NCI-H526 (cell line): ENCODE data around the gene LRRC8D.

ENCODE experiments used
- DNase-seq, 2 experiments: peaks; one replicate each; lab custom pipeline; 2025; lab: John Stamatoyannopoulos, UW

LRRC8D gene

DNA sequence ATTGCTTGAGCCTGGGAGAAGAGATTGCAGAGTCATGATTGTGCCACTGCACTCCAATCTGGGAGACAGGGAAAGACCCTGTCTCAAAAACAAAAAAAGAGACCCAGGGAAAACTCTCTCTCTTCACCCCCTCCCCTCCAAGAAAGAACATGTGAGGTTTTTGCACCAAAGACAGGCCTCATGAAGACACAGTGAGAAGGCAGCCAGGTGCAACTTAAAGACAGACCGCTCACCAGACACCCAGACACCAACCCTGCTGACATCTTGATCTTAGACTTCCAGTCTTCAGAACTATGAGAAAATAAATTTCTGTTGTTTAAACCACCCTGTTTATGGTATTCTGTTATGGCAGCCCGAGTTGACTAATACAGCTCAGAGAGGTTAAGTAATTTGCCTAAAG is 13.3 kb upstream of the LRRC8D start:
- DNase-seq = no peak

DNA sequence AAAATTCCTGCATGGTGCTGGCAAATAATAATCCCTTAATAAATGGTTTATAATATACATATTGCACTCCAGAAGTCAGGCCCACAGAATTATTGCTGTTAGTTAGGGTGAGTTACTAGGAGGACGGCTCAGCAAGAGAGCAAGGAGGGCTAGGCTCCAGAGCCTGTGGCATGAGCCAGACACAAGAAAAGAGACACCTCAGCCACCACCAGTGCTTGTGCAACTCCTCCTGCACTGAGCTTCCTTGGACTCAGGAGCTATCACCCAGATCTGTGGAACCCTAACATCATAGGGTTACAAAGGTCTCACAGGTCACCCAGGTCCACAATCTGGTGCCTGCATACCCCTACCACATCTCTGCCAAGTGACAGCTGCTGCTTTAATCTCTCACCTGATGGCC is 12.8 kb upstream of the LRRC8D start:
- no peak for DNase-seq

DNA sequence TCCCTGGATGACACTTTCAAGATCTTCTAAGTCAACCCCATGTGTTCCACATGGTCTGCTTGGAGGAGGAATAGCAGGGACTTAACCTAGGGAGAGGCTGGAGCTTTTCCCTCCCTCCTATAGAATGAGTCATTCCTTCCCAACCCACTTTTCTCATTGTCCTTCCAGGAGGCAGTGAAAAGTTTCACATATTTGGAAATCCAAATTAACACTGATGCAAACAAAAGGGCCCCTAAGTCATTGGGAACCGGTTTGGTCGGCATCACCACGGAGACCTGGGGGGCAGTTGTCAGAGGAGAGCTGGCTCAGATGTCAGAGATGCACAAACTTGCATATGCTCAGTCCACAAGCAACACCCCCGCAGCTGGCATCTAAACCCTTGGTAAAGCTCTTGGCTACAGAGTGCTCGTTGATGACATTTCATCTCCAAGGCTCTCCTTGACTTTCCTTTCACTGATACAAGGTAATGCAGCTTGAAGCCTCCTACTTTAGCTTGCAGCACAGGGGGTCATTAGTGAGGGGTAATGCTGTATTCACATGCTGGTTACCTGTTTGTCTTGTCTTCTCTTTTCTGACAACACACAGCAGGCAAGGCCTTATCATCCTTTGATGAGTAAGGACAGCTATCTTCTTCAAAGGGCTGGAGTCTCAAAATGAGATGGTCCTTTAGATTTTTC is 12.3 kb upstream of the LRRC8D start:
- no peak for DNase-seq

DNA sequence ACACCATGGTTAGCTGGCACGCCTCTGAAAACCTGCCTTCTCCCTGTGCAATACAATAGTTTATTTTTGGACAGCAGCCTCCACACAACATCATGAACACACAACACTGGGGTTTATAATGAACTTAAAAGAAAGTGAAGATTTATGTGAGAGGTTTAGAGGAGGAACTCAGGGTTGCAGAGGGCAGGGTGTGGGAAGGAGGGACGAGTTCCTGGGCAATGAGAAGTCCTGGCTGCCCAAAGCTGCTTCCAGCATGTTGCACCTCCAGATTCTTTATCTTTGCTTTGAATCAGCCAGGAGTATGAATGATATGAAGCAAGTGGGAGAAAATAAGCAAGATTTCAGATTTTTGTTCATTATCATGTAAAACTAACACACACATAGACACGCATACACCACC is 11.3 kb upstream of the LRRC8D start:
- DNase-seq = no peak

DNA sequence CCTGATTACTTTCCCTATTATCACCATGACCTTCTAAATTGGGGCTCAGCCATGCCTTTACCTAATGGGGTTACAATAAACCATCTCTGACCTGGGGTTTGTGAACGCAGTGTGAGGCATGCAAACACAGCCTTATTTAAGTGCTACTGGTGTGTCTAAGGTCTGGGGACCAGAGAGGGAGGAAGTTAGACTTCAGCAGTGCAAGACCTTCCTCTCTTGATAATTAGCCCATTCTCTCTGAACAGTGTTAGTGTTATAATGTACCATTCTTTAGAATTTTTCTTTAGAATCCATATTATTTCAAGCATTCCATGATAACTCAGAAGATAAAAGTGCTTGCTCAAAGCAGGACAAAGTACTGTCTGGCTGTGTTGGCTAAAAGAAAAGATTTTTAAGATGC is 10.5 kb upstream of the LRRC8D start:
- no peak for DNase-seq

DNA sequence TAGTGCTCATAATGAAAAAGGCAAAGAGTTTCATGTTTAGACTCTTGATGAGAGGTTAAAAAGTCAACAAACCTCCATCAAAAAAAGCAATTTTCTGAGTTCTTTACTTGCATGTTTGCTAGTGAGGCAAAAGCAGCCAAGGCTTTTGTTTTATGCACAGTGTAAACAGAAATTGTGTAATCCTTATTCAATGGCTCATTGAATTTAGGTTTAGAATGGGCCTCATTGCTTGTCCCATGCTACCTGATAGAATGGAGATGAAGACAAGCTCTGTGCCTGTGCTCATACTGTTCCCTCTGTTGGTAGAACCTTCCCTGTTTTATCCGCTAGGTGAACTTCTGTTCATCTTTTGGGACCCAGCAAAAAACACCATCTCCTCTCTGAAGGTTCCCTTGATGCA is 10.0 kb upstream of the LRRC8D start:
- DNase-seq = no peak

DNA sequence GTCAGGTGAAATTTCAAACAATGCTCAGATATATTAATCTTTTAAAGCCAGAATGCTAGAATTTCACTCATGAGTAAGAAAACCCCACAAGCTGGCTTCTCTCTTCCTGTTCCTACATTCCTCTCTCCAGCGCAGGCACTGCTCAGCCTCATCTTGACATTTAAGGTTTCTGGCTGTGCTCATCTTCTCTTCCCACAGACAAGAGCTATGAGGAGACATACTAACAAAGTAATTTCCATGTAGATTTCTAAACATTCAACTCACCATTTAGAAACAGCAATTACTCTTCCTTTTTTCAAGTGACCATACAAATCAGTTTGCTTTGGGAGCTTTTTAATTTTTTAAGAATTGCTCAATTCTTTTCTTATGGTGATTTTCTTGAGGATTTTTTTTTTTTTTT is 7.8 kb upstream of the LRRC8D start:
- DNase-seq = no peak

DNA sequence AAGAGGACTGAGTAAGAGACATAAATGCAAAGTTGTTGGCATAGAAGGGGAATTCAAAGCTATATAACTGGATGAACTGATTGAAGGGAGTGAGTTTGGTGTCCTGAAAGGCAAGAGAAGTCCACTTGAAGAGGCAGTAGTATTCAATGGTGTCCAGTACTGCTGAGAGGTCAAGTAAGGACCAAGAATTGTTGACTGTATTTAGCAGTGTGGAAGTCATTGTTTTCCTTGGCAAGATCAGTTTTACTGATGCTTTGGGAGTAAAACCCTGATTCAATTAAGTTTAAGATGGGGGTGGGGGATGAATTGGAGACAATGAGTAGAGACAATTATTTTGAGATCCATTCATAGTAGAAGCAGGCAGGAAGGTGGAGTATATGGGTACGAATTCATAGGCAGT is 5.8 kb upstream of the LRRC8D start:
- no peak for DNase-seq

DNA sequence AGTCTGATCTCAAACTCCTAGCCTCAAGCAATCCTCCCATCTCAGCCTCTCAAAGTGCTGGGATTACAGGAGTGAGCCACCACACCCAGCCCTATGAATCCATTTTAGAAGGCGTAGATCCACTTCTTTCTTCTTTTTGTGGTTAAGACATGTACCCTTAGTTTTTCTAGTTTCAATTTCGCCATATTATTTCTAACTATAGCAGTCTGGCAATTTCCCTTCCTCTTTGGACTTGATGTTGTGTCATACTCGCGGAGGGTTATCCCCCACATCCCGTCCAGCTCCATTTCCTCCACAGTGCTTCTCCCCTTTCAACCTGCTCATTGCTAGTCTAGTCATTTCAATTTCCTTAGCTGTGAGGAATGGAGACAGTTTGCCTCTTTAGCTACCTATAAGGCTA is 5.2 kb upstream of the LRRC8D start:
- DNase-seq = no peak

DNA sequence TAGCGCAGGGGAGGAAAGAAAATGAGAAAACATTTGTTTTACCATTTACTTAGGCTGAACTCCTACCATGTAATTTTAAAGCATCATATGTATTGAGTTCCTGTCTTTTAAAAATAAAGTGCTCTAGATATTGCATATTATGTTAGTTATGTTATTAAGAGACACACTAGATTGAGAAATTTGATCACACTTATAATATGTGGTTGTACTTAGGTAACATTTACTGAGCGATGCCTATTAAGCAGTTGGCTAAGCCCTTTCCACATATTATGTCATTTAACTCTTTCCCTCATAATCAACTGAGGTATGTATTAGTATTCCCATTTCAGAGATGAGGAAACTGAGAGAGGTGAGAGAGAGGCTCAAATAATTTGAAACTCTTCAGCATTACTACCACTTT is 4.5 kb upstream of the LRRC8D start:
- no peak for DNase-seq

DNA sequence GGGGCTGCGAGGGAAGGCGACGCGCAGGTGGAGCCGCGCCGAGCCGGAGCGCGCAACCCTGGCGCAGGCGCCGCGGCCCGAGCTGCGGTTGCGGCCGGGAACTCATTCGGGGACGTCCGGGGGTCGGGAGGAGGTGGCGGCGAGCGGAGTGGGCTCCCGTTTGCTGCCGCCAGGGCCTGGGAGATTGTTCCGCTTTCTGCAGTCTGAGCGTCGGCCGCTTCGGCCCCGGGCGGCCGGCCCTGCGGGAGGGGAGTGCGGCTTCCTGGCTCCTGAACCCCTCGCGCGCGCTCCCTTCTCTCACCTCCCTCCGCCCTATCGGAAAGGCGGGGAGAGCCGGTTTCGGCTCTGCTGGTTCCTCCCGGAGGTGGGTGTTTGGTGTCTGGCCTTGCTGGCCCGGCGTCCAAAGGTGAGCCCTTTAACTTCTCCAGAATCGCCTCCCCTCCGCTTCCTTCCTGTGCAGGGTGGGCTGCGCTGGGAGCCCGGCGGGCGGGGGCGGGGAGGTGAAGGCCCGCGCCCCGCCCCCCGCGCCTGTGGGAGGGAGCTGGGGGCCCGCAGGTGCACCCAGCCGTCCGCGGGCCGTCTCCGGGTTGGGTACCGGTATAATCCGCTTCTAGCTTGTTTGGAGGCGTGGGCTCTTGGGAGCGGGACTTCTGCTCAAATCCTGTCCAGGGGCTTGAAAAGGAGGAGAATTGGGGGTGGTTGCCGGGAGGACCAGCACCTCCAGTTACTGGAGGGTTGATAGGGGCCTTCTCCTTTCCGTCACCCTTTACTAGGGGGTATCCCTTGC is 683 bp downstream of the LRRC8D start:
- peak; percentile 75 to 90 for DNase-seq

DNA sequence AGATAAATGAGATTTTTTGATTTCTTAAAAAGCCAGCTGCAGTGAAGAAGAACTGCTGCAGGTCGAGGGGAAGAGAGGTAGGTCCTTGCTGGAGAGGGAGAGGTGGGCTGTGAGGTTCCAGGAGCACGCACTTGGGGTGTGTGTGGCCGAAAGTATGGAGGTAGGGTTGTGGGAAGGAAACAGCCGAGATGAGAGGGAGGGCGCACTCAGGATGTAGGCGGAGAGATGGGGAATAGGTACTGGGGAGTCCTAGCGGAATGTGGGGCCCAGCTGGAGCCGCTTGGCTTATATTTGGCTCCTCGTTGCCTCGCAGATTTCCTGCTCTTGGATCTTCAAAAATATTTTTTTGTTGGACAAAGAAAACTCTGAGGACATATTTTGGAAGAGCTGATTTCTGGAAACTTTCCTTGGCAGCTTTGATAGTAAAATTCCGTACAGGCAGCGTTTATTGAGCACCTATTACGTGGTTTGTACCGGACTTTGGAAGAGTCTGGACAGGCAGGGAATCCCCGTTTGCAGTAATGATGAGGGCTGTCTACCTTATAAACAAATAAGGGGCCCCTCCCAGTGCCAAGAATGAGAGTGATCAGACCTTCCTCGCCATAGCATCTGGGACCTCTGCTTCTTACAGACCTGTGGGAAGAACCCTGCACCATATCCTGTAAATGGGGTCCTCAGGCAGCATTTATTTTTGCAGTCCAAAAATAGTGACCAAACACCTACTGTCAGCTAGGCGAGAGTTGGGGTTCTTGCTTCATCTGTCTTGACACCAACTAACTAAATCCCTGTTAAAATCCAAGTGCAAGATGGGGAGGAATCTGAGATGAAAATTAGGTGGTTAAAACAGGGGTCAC is 1.5 kb downstream of the LRRC8D start:
- DNase-seq = peak in 1 of 2 experiments; percentile 53

DNA sequence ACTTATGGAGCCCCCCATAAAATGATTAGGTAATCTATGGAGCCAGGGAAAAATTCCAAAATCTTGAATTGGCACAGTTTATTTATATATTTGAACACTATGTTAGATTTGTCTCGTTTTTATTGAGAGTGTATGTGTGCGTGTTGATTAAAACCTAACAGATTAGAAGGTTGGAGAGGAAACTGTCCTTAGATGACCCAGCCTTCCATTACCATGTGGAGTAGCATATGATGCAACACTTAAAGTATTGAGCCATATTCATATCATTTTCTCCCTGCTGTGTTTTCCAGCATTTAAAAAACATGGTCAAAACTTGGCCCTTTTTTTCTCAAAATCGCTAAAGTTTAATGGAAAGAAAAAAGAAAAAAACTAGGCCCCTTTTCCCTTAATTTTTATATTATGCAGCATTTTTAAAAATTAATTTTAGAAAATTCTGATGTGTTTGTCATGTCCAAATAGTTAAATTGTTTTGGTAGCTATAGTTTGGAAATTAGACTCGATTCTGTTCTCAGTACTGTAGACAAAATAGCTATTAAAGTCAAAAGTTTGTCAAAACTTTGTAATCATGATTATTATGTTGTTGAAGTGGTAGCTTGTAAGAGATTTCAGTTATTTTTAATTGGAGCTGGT is 2.3 kb downstream of the LRRC8D start:
- DNase-seq = peak in 1 of 2 experiments; percentile 13

DNA sequence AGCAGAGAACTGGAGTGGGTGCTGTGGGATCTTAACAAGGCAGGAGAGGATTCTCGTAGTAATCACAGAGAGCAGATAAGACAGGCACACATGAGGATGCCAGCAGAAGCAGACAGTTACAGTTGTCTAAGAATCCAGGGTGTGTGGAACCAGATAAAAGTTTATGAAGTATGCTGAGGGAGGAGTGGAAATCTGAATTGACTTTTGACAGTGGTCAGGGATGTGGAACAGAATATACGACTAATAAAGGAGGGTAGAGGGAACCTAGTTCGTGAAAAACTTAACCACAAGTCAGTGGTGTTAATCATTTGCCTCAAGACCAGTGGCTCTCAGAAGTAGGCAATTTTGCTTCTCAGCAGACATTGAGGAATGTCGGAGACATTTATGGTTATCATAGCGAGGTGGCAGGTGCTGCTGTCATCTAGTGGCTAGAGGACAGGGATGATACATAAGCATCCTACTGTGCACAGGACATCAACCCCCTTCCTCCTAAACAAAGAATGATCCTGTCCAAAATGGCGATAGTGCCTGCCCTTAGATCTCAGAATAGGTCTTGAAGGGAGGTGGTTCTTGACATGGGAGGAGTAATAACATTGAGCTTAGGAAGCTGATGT is 3.0 kb downstream of the LRRC8D start:
- peak in 1 of 2 experiments; percentile 19 for DNase-seq

DNA sequence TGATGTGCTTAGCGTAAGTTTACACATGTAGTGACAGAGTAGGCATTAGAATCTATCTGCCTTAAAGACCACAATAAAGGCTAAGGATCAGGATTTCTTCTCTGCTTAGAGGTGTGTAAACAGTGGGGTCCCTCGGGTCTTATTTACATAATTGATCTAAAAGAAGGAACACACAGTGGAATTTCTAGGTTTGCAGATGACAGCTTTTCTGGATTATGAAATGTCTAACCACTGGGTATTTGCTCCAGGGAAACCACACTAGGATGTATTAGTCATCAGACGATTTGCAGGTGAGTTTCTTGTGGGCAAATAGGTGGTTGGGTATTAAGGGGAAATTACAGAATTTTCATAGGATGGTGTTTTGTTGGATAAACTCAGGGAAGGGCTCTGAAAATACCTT is 5.8 kb downstream of the LRRC8D start:
- no peak for DNase-seq

DNA sequence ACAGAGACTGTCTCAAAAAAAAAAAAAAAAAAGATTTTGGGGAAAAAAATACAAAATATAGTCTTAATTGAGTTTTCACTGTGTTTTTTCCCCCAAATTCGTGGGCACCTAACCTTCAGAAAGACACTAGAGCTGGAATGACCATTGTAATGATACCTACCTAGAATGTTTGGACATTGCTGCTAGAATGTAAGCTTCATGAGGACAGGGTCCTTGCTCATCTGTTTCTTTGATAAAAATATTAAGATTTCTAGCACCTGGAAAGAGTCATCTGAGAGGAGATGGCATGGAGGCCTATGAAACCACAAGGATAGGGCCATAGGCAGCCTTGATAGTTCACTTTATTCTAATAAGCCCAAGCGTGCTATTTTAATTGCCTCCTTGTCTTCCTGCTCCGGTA is 6.5 kb downstream of the LRRC8D start:
- DNase-seq = no peak

DNA sequence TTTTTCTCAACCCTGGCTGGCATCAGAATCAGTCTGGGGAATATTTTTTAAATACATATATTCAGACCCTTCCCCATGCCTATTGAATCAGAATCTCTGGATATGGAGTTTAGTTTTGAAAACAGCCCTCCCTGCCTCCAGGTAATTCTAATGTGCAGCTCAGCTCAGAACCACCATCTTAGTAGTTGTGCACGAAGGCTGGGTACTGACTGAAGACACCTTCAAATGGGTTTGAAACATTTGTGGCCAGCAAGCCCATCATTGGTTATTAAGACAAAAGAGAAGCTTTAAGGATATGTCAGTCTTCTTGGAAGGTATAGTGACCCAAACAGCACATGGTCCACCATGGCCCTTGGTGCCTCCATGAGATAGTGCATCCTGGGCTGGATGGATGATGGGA is 7.1 kb downstream of the LRRC8D start:
- no peak for DNase-seq

DNA sequence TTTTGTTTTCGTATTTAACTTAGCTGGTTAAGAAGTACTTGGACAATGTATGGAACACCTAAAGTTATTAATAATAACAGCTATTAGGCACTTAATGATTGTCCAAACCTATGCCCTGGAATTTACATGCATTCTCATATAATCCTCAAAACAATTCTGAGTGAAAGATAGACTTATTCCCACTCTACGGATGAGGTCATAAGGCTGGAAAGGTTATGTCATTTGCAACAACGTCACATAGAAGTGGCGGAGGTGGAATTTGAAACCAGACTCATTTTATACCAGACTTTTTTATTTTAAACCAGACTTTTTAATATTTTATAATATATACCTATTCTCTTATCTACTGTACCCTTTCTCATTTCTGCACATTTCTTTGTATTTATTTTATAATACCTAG is 8.4 kb downstream of the LRRC8D start:
- DNase-seq = no peak

DNA sequence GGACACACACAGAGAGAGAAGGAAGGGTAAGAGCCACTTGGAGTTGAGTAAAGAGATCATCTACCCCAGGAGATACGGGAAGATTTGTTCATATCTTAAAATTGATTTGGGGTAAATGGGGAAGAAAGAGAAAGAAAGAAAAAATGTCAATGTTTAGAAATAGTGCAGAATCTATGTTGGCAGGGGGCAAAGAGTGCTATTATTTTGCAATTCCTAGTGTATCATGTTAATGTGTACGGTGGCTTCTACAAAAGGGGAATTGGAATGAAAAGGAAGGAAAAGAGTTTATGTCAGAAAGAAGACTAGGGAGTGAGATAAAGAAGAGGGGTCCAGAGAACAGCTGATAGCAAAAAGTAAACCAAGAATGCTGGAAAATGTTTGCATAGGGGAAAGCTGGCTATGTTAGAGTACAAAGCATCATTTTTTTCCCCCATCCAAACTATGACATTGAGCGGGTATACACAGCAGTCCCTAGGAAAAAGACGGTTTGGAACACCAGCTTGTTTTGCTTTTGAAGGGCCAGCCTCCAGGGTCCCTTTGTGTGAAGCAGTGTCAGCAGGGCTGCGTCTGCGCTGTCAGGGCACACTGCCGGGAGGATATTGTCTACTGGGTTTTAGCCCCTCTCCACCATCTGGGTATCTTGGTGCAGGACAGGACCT is 10.8 kb downstream of the LRRC8D start:
- no peak for DNase-seq

DNA sequence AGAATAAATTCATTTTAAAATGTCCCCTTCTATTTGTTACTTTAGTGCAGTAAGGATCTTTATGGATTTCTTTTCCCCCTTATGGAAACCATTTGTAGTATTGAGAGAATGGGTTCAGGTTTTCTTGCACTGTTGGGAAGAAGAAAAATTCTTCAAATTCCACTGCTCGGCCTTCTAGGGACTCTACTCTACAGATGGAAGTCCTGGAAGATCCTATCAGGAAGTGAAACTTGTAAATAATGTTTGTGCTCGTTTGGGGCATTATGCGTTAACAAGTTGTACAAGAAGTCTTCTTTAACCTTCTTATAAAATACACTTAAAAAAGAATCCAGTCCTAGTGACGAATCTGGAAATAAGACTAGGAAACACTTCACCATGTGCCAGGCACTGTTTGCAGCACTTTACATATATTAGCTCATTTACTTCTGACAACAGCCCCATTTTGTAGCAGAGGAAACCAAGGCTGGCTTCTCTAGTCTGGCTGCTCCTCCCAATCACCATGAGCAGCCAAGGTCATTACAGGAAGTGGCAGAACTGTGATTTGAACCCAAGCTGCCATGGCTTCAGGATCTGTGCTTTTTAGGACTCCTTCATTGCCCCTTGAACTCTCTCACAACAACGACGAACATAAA is 11.8 kb downstream of the LRRC8D start:
- no peak for DNase-seq
